HepG2 (cell line): ENCODE results near the gene AQP7. TPM values are rescaled to one million over a fixed set of nuclear protein-coding genes. Genes with fewer than 3 reads are reported as not detected.

ENCODE experiments used
- BCL6 ChIP-seq: IDR thresholded peaks from 2 replicates; pipeline ENCODE4 v1.6.1; 2016; ENCODE audit warnings: missing genetic modification reagents, missing compliant biosample characterization
- ERF ChIP-seq: IDR thresholded peaks from 2 replicates; pipeline ENCODE4 v1.6.1; 2018; ENCODE audit warnings: missing biosample characterization, missing genetic modification reagents
- HNF1A ChIP-seq, 2 experiments: sonication (generic) in 1 of 2; formaldehyde crosslinking in 1 of 2; IDR thresholded peaks; 2 replicates each; pipeline versions ENCODE4 v1.4.0 to v1.6.1; 2016 to 2020; ENCODE audit warnings: borderline replicate concordance in 1 of 2, low read depth in 1 of 2, mild to moderate bottlenecking in 1 of 2, missing genetic modification reagents in 1 of 2
- ISX ChIP-seq: sonication (generic); formaldehyde crosslinking; conservative IDR thresholded peaks from 2 replicates; pipeline ENCODE4 v1.5.0; 2020; ENCODE audit warnings: missing genetic modification reagents
- MEF2D ChIP-seq: sonication (generic); formaldehyde crosslinking; IDR thresholded peaks from 2 replicates; pipeline ENCODE4 v1.5.1; 2020; ENCODE audit warnings: mild to moderate bottlenecking, missing genetic modification reagents
- PAX8 ChIP-seq: sonication (generic); formaldehyde crosslinking; IDR thresholded peaks from 2 replicates; pipeline ENCODE4 v1.8.0; 2022; ENCODE audit warnings: mild to moderate bottlenecking, missing genetic modification reagents, borderline replicate concordance
- RBM22 ChIP-seq: fragments of 200-400 bp; formaldehyde crosslinking; optimal IDR thresholded peaks from 2 replicates; pipeline ENCODE3; 2017; ENCODE audit warnings: mild to moderate bottlenecking, low read length, moderate library complexity
- ZNF331 ChIP-seq: sonication (generic); formaldehyde crosslinking; IDR thresholded peaks from 2 replicates; pipeline ENCODE4 v1.4.0; 2020; ENCODE audit warnings: missing genetic modification reagents
- ZNF460 ChIP-seq: sonication (generic); formaldehyde crosslinking; IDR thresholded peaks from 2 replicates; pipeline ENCODE4 v1.5.1; 2020; ENCODE audit warnings: missing genetic modification reagents, mild to moderate bottlenecking, borderline replicate concordance
- ZSCAN31 ChIP-seq: sonication (generic); formaldehyde crosslinking; IDR thresholded peaks from 2 replicates; pipeline ENCODE4 v1.5.0; 2020; ENCODE audit warnings: low read depth, mild to moderate bottlenecking, missing genetic modification reagents
- polyA plus RNA-seq, 8 experiments: library from polyadenylated mRNA; depleted of rRNA in 3 of 8; stranded (reverse) in 7 of 8; unstranded in 1 of 8; fragments of >200 nt; fragmentation: Illumina TruSeq in 4 of 8; extraction: Trizol in 4 of 8; gene quantifications; 2 replicates each; pipeline versions ENCODE4 v1.2.1 to v1.2.3, GENCODE V29; 2011 to 2016; ENCODE audit warnings: low read depth in 4 of 8, missing spikeins in 1 of 8, mixed read lengths in 1 of 8; ENCODE audit not compliant: insufficient read depth in 1 of 8
- total RNA-seq, 5 experiments: library from RNA; depleted of rRNA; stranded (reverse); fragments of >200 nt; fragmentation: Illumina TruSeq; extraction: Trizol; gene quantifications; 2 replicates each; pipeline ENCODE4 v1.2.3, GENCODE V29; 2016; ENCODE audit warnings: low read depth in 1 of 5
- TF ChIP-seq, protein P1 (sequence below): sonication (generic); formaldehyde crosslinking; IDR thresholded peaks from 2 replicates; pipeline ENCODE4 v1.5.0; 2020; ENCODE audit warnings: mild to moderate bottlenecking, missing genetic modification reagents
- TF ChIP-seq, protein P2 (sequence below): IDR thresholded peaks from 2 replicates; pipeline ENCODE4 v1.6.1; 2016; ENCODE audit warnings: missing compliant biosample characterization, missing genetic modification reagents, borderline replicate concordance
- TF ChIP-seq, protein P3 (sequence below): sonication (generic); formaldehyde crosslinking; IDR thresholded peaks from 2 replicates; pipeline ENCODE4 v1.4.0; 2020; ENCODE audit warnings: mild to moderate bottlenecking, missing genetic modification reagents, borderline replicate concordance

The AQP7 gene
- total and polyA plus RNA-seq, 2 of the 13 experiments (the other 11 are each of a cell fraction or from before 2014, with no cell fraction given), result 1.9 to 2.1 TPM

- TF ChIP-seq HNF1A (IDR thresholded peaks at IDR 0.05; ENCODE audit: low read depth), result peak; percentile 44; the same call in 1 of the 2 replicates
- TF ChIP-seq HNF1A (CRISPR knock-in tag; IDR thresholded peaks at IDR 0.05; ENCODE audit: borderline replicate concordance), result no peak
- TF ChIP-seq PAX8 (CRISPR knock-in tag), result no peak
- TF ChIP-seq ZNF460 (CRISPR knock-in tag), result no peak
- TF ChIP-seq MEF2D, result 0 out of 2 replicates have a peak, but pooled peaks have one; percentile 18
- TF ChIP-seq, protein P1, sequence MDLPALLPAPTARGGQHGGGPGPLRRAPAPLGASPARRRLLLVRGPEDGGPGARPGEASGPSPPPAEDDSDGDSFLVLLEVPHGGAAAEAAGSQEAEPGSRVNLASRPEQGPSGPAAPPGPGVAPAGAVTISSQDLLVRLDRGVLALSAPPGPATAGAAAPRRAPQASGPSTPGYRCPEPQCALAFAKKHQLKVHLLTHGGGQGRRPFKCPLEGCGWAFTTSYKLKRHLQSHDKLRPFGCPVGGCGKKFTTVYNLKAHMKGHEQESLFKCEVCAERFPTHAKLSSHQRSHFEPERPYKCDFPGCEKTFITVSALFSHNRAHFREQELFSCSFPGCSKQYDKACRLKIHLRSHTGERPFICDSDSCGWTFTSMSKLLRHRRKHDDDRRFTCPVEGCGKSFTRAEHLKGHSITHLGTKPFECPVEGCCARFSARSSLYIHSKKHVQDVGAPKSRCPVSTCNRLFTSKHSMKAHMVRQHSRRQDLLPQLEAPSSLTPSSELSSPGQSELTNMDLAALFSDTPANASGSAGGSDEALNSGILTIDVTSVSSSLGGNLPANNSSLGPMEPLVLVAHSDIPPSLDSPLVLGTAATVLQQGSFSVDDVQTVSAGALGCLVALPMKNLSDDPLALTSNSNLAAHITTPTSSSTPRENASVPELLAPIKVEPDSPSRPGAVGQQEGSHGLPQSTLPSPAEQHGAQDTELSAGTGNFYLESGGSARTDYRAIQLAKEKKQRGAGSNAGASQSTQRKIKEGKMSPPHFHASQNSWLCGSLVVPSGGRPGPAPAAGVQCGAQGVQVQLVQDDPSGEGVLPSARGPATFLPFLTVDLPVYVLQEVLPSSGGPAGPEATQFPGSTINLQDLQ (CRISPR knock-in tag), result no peak
- TF ChIP-seq, protein P2, sequence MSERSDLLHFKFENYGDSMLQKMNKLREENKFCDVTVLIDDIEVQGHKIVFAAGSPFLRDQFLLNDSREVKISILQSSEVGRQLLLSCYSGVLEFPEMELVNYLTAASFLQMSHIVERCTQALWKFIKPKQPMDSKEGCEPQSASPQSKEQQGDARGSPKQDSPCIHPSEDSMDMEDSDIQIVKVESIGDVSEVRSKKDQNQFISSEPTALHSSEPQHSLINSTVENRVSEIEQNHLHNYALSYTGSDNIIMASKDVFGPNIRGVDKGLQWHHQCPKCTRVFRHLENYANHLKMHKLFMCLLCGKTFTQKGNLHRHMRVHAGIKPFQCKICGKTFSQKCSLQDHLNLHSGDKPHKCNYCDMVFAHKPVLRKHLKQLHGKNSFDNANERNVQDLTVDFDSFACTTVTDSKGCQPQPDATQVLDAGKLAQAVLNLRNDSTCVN, result no peak
- no peak for TF ChIP-seq RBM22
- no peak for TF ChIP-seq ISX (CRISPR knock-in tag)
- TF ChIP-seq ZNF331, result no peak
- TF ChIP-seq, protein P3, sequence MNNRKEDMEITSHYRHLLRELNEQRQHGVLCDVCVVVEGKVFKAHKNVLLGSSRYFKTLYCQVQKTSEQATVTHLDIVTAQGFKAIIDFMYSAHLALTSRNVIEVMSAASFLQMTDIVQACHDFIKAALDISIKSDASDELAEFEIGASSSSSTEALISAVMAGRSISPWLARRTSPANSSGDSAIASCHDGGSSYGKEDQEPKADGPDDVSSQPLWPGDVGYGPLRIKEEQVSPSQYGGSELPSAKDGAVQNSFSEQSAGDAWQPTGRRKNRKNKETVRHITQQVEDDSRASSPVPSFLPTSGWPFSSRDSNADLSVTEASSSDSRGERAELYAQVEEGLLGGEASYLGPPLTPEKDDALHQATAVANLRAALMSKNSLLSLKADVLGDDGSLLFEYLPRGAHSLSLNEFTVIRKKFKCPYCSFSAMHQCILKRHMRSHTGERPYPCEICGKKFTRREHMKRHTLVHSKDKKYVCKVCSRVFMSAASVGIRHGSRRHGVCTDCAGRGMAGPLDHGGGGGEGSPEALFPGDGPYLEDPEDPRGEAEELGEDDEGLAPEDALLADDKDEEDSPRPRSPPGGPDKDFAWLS (CRISPR knock-in tag), result no peak
- no peak for TF ChIP-seq ERF (CRISPR knock-in tag)
- TF ChIP-seq ZSCAN31 (CRISPR knock-in tag), result no peak
- TF ChIP-seq BCL6, result no peak
Measured at GRCh38 chr9:33425128-33425533, 22.8 kb upstream of the AQP7 start (continued).
